NCI-H2196 (cell line): Measurements from ENCODE around the gene RIIAD1.
"Not testable (repeated sequence)": the region's sequence is repeated elsewhere in the genome, so short reads cannot be mapped to it uniquely, and the experiment has no call there.

Experiments used
- DNase-seq: peaks from one replicate; lab custom pipeline; 2025; ENCODE audit not compliant: unreplicated experiment; lab: John Stamatoyannopoulos, UW

The RIIAD1 gene, protein sequence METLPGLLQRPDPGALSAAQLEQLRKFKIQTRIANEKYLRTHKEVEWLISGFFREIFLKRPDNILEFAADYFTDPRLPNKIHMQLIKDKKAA

DNA sequence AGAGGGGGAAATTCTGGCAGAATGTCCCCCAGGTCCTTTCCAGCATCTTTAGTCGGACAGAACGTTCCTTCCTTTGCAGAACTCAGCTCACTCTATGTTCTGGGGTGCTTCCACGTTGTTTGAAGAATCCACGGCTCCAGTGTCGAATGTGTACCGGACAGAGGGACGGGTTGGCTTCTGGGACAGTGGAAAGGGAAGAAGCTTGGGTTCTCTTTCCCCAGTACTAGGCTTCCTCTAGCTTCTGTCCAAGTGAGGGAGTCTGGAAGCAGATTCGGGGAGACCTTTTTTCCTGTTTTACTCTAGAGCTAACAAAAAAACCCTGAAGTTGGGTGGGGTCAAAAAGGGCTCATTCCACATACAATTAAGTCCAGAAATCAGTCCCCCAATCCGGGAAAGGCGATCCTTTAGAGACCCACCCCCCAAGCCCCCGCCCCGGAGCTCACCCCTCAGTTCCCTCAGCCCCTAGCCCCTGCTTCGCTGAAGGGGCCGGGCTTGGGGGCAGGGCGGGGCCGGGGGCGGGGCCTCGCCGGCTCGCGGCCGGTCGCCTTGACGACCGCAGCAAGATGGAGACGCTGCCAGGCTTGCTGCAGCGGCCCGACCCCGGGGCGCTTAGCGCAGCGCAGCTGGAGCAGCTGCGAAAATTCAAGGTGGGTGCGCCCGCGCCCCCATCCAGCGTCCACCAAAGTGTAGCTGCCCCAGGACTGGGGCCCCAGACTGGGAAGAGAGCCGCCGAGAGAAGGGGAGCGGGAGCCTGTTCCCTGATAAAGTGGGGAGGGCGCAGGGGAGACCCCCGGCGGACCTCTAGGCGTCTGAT lies at the start of gene RIIAD1:
RIIAD1 (plus strand) TSS at position 549 of the 814 bp plus-strand sequence; CDS start at position 564, 15 bp downstream.
- DNase-seq = peak; percentile 41

- DNase-seq = no peak
These were observed 47.9 kb upstream of the RIIAD1 start for GRCh38 chr1:151673407-151673806.

- no peak for DNase-seq
These were observed 40.9 kb upstream of the RIIAD1 start for GRCh38 chr1:151680391-151680790.

DNA sequence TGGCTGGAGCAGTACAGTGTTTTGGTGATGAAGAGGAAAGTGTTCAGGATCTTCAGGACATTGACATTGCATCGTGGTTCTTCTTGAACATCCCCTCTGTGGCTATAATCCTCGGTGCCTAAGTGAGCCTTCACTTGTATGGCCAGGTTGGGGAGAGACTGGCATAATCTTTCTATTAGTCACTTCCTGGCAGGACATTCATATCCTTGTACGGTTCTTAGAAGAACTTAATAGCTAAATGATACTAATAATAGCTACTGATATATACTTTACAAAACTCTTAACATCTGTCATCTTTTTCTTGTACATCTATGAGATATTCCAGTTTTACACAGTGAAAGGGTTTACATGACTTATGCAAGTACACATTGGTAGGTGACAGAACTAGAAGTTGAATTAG lies 40.5 kb upstream of the RIIAD1 start:
- no peak for DNase-seq

GRCh38 chr1:151681923-151682322 lies 39.4 kb upstream of the RIIAD1 start:
- DNase-seq = no peak

- not testable (repeated sequence) for DNase-seq
These were observed 38.4 kb upstream of the RIIAD1 start for GRCh38 chr1:151682901-151683300.

- DNase-seq = no peak
These were observed 37.2 kb upstream of the RIIAD1 start for GRCh38 chr1:151684128-151684527.

GRCh38 chr1:151686561-151686960 lies 34.8 kb upstream of the RIIAD1 start:
- no peak for DNase-seq

DNA sequence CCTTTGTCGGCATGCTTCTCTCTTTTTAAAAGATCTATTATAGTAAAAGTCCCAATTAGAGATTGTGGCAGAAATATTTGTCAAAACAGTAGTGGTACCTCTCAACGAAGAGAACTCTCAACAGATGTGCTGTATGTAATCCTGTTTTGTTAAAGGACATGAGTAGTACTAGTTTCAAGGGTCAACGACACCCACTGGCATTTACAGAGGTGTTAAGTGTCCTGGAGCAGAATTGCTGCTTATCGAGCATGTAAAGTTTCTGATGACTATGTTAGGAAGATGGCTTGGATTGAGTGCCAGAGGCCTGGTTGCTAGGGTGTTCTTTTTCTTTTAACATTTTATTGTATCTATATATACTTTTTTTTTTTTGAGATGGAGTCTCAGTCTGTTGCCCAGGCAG lies 31.8 kb upstream of the RIIAD1 start:
- no peak for DNase-seq

DNA sequence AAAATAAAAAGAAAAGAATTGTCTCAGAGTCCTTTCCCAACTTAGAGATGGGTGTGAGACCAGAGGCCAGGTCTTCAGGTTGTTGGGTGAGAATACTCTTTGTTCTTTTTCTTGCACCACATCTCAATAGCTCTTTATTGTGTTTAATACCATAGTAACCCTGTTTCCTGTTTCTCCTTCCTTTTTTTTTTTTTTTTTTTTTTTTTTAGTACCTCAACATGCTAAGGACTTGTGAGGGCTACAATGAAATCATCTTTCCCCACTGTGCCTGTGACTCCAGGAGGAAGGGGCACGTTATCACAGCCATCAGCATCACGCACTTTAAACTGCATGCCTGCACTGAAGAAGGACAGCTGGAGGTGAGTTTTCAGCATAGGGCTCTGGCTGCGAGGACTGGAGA lies 29.1 kb upstream of the RIIAD1 start:
- DNase-seq = no peak

GRCh38 chr1:151693057-151693651 lies 28.2 kb upstream of the RIIAD1 start:
- DNase-seq = peak; percentile 32

- no peak for DNase-seq
These were observed 19.8 kb upstream of the RIIAD1 start for GRCh38 chr1:151701515-151701914.

DNA sequence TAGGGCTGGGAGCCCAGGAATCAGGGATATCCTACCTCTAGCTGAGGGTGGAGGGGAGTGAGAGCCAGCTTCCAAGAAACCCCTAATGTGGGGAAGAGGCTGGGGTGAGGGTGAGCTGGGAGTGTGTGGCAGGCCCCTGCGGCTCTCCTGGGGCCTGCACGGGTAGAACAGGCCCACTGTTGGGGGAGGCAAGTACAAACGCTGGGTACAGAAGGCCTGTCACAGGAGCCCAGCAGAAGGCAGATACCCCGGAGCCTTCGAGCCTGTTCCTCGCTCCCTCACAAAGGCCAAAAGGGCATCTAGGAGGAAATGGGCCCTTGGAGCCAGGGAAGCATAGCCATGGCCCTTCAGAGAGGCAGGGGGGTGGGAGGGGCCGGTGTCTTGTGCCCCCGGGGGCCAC lies 18.4 kb upstream of the RIIAD1 start:
- no peak for DNase-seq

- DNase-seq = no peak
These were observed 17.5 kb upstream of the RIIAD1 start for GRCh38 chr1:151703813-151704212.

DNA sequence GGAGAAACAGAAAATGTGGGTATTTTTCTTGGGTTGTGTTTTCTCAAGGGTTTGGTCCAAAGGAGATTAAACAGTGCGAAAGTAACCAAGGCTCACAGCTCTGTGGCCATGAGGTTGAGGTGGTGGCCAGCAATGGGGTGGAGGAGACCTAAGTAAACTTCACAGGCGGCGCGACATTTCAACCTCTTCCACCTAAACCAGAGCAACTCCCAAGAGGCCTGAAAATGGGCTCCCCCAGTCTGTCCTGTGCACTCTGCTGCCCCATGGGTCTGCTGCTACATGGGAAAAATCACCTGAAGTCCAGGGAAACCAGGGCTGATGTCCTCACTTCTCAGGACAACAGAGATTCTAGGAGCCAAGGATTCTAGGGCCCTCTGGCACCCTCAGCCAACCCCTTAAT lies 17.1 kb upstream of the RIIAD1 start:
- DNase-seq = no peak

DNA sequence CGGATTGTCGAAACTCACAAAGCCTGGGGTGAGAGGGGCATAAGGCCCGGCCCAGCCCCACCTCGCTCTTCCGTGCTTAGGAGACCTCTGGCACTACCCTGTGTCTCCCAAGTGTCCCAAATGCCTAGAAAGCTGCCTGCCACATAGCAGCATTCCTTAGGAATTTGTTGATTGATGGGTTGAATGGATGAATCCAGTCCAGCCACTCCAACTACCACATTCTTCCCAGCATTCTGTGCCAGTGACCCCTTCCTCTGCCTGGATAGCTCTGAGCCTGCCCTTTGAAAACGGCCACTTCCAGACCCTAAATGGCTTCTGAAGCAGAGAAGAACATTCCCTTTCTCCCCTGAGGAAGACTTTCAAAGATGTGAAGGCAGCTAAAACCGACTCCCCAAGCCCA lies 16.2 kb upstream of the RIIAD1 start:
- DNase-seq = no peak

GRCh38 chr1:151705753-151706463 lies 15.4 kb upstream of the RIIAD1 start:
- no peak for DNase-seq

DNA sequence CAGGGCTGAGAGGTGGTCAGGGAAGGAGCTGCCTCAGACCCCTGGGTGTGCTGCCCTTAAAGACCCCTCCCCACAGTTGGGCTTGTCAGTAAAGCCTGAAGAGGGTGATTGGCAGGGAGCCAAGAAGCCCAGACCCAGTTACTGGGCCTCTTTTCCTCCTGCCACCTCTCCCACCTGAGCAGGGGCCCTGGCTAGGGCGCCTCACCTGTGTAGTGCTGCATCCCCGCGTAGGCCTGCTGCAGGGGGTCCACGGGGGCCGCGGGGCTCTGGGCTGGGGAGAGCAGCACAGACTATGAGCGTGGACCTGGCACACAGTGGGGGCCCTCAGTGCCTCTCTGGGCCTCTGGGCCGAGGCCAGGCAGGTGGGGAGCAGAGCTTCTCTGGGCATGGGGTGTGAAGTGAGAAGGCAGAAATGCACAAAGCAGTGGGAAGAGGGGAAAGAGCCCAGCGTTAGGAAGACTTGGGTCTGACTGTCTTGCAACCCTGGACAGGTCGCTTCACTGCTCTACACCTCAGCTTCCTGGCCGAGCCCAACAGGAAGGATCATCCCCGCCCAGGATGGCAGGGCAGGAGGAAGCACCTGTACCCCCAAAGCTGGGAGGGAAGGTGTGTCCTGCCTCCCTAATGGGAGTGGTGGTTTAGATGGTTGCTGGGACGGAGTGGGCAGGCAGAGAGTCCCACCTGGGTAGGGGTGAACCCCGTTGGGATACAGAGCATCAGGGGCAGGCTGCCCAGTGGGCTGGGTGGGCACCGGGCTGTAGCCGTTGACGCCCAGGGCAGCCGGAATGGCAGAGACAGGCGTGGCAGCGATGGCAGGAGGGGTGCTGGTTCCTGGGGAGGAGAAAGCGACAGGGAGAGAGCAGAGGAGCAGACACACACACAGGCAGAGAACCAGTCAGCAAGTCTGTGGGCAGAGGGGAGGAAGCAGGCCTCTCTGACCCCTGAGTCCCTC lies 14.6 kb upstream of the RIIAD1 start:
- DNase-seq = no peak

DNA sequence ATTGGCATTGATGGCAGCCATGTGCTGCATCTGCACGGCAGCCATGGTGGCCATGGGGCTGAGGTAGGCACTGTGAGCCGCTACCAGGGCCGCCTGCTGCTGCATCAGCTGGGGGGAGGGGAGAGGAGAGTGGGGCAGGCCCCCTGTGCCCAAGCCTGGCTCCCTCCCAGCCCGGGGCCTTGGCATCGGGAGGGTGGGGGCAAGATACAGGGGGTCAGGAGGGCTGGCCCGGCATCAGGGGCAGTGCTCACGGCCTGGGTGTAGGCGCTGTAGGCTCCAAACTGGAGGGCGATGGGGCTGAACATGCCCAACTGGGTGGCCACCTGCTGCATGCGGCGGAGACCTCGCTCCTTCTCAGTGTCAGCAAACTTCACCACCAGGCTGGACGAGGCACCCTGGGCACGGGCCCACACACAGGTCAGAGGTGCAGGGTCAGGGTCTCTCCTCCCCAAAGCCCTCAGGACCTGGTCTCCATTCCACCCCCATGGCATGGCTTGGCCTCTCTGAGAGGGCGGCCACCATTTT lies 13.7 kb upstream of the RIIAD1 start:
- DNase-seq = no peak

- no peak for DNase-seq
These were observed 12.4 kb upstream of the RIIAD1 start for GRCh38 chr1:151708891-151709290.
